ENCODE measurements around the gene POR. TPM values are rescaled to one million over a fixed set of nuclear protein-coding genes. Genes with fewer than 3 reads are reported as not detected.
A peak's percentile ranks its signal among the peaks of the same experiment; 100 is the strongest.

POR gene
- total and polyA plus RNA-seq, 5 donors from 2014 or later, result 51.3 to 68.0 (median 60.5) TPM

GRCh38 chr7:75968012-75968411, 53.1 kb downstream of the POR start:
- no peaks in the 10 kb centered on the region for H3K4me1 ChIP-seq (ENCODE audit: control insufficient read depth, insufficient read depth, low read length, poor library complexity, severe bottlenecking)
- ATAC-seq (ENCODE audit: low read depth in 2 of 2), result no peak
- DNase-seq, result no peak
- no peaks in the 10 kb centered on the region for H3K27me3 ChIP-seq (ENCODE audit: control insufficient read depth, insufficient read depth, low read length)
- Mint-ChIP-seq H3K27me3 (no peaks in the 10 kb centered on the region), H3K27ac (no peak overlapping the region), H3K9me3 (no peaks in the 10 kb centered on the region), H3K4me3 (no peak overlapping the region), H3K4me1 (peaks cover 0 to 2% (median 0%) of the 10 kb centered on the region in 4 donors), H3K36me3 (peaks cover 14% of the 10 kb centered on the region)
- no peak overlapping the region for H3K4me3 ChIP-seq (ENCODE audit: low read depth, low read length)
- peaks cover 11% of the 10 kb centered on the region for H3K36me3 ChIP-seq (ENCODE audit: control insufficient read depth, insufficient read depth, low read length)
- H3K9me3 ChIP-seq (ENCODE audit: control insufficient read depth in 2 of 2, low read length in 2 of 2), result no peaks in the 10 kb centered on the region
- no peak overlapping the region for H3K27ac ChIP-seq (ENCODE audit: insufficient read depth, low read length, poor library complexity, severe bottlenecking)

DNA sequence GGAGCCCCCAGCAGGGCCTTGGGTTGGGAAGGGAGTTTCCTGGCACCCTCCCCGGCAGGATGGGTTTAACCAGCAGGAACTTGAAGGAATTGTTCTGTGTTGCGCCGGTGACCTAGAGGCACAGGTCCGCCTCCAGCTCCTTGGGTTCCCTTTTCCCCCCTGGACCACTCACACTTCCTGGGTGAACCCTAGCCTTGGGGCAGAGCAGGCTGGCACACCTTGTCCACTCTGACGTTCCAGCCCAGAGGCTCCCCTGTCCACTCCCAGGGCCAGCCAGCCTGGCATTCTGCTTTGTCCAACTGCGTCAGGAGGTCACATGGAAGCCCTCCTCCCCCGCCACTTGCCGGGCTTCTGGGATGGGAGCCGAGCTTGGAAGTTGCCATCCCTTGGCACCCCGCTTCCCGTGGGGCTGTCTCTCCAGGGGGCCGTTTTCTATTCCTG, 53.6 kb downstream of the POR start:
- Mint-ChIP-seq H3K4me3 (no peak overlapping the region), H3K36me3 (peaks cover 10% of the 10 kb centered on the region), H3K4me1 (peaks cover 0 to 2% (median 0%) of the 10 kb centered on the region in 4 donors), H3K27me3 (no peaks in the 10 kb centered on the region), H3K9me3 (no peaks in the 10 kb centered on the region), H3K27ac (no peak overlapping the region)
- ATAC-seq (ENCODE audit: low read depth in 2 of 2) (no peak), DNase-seq (no peak)
- Histone ChIP-seq H3K4me1 (ENCODE audit: control insufficient read depth, insufficient read depth, low read length, poor library complexity, severe bottlenecking) (no peaks in the 10 kb centered on the region), H3K27me3 (ENCODE audit: control insufficient read depth, insufficient read depth, low read length) (no peaks in the 10 kb centered on the region), H3K4me3 (ENCODE audit: low read depth, low read length) (no peak overlapping the region), H3K9me3 (ENCODE audit: control insufficient read depth in 2 of 2, low read length in 2 of 2) (no peaks in the 10 kb centered on the region), H3K36me3 (ENCODE audit: control insufficient read depth, insufficient read depth, low read length) (peaks cover 11% of the 10 kb centered on the region), H3K27ac (ENCODE audit: insufficient read depth, low read length, poor library complexity, severe bottlenecking) (no peak overlapping the region)

DNA sequence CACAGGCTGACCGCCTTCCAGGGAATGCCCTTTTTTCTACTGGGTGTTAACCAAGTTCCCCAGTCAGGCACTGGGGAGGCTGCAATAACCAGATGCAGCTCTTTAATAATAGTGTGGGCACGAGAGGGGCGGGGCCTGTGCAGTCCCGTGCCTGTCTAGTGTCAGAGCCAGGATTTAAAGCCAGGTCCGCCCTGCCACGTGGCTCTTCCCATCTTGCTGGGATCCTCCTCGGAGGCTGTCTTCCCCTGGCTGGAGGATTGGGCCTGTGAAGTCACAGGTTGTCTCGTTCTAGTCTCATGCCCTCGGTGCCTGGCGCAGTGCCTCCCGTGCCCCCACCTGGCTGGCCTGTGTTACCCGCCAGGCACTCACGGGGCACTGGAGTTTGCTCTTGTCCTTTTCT, 54.2 kb downstream of the POR start:
- Histone ChIP-seq H3K27me3 (ENCODE audit: control insufficient read depth, insufficient read depth, low read length) (no peaks in the 10 kb centered on the region), H3K27ac (ENCODE audit: insufficient read depth, low read length, poor library complexity, severe bottlenecking) (no peak overlapping the region), H3K4me3 (ENCODE audit: low read depth, low read length) (no peak overlapping the region), H3K36me3 (ENCODE audit: control insufficient read depth, insufficient read depth, low read length) (peaks cover 11% of the 10 kb centered on the region), H3K9me3 (ENCODE audit: control insufficient read depth in 2 of 2, low read length in 2 of 2) (no peaks in the 10 kb centered on the region), H3K4me1 (ENCODE audit: control insufficient read depth, insufficient read depth, low read length, poor library complexity, severe bottlenecking) (no peaks in the 10 kb centered on the region)
- ATAC-seq (ENCODE audit: low read depth in 2 of 2) (no peak), DNase-seq (no peak)
- Mint-ChIP-seq H3K9me3 (no peaks in the 10 kb centered on the region), H3K4me1 (peaks cover 0 to 4% (median 0%) of the 10 kb centered on the region in 4 donors), H3K27me3 (no peaks in the 10 kb centered on the region), H3K36me3 (peaks cover 15% of the 10 kb centered on the region), H3K27ac (no peak overlapping the region), H3K4me3 (no peak overlapping the region)

- peaks cover 0 to 5% (median 0%) of the 10 kb centered on the region in 4 donors for H3K4me1 Mint-ChIP-seq
- ATAC-seq (ENCODE audit: low read depth in 2 of 2), result no peak
- Histone ChIP-seq H3K9me3 (ENCODE audit: control insufficient read depth in 2 of 2, low read length in 2 of 2) (no peaks in the 10 kb centered on the region), H3K27me3 (ENCODE audit: control insufficient read depth, insufficient read depth, low read length) (no peaks in the 10 kb centered on the region), H3K27ac (ENCODE audit: insufficient read depth, low read length, poor library complexity, severe bottlenecking) (no peak overlapping the region), H3K4me1 (ENCODE audit: control insufficient read depth, insufficient read depth, low read length, poor library complexity, severe bottlenecking) (no peaks in the 10 kb centered on the region), H3K4me3 (ENCODE audit: low read depth, low read length) (no peak overlapping the region), H3K36me3 (ENCODE audit: control insufficient read depth, insufficient read depth, low read length) (peaks cover 11% of the 10 kb centered on the region)
- peak overlapping the region in 1 of 3 donors; percentile 62 for H3K27ac Mint-ChIP-seq
- peaks cover 19% of the 10 kb centered on the region for H3K36me3 Mint-ChIP-seq
- no peaks in the 10 kb centered on the region for H3K9me3 Mint-ChIP-seq
- no peaks in the 10 kb centered on the region for H3K27me3 Mint-ChIP-seq
- H3K4me3 Mint-ChIP-seq, result peak overlapping the region in 1 of 4 donors; percentile 38
- DNase-seq, result no peak
Observed at GRCh38 chr7:75969704-75970498, 54.9 kb downstream of the POR start.

- Mint-ChIP-seq H3K36me3 (peaks cover 19% of the 10 kb centered on the region), H3K27ac (peak overlapping the region in 2 of 3 donors; percentile 25 to 74), H3K9me3 (no peaks in the 10 kb centered on the region), H3K27me3 (no peaks in the 10 kb centered on the region), H3K4me3 (no peak overlapping the region), H3K4me1 (peaks cover 0 to 3% (median 0%) of the 10 kb centered on the region in 4 donors)
- H3K27ac ChIP-seq (ENCODE audit: insufficient read depth, low read length, poor library complexity, severe bottlenecking), result no peak overlapping the region
- H3K4me1 ChIP-seq (ENCODE audit: control insufficient read depth, insufficient read depth, low read length, poor library complexity, severe bottlenecking), result no peaks in the 10 kb centered on the region
- DNase-seq (no peak), ATAC-seq (ENCODE audit: low read depth in 2 of 2) (no peak)
- no peaks in the 10 kb centered on the region for H3K27me3 ChIP-seq (ENCODE audit: control insufficient read depth, insufficient read depth, low read length)
- H3K9me3 ChIP-seq (ENCODE audit: control insufficient read depth in 2 of 2, low read length in 2 of 2), result no peaks in the 10 kb centered on the region
- peaks cover 16% of the 10 kb centered on the region for H3K36me3 ChIP-seq (ENCODE audit: control insufficient read depth, insufficient read depth, low read length)
- no peak overlapping the region for H3K4me3 ChIP-seq (ENCODE audit: low read depth, low read length)
Observed at GRCh38 chr7:75971309-75971960, 56.5 kb downstream of the POR start.

DNA sequence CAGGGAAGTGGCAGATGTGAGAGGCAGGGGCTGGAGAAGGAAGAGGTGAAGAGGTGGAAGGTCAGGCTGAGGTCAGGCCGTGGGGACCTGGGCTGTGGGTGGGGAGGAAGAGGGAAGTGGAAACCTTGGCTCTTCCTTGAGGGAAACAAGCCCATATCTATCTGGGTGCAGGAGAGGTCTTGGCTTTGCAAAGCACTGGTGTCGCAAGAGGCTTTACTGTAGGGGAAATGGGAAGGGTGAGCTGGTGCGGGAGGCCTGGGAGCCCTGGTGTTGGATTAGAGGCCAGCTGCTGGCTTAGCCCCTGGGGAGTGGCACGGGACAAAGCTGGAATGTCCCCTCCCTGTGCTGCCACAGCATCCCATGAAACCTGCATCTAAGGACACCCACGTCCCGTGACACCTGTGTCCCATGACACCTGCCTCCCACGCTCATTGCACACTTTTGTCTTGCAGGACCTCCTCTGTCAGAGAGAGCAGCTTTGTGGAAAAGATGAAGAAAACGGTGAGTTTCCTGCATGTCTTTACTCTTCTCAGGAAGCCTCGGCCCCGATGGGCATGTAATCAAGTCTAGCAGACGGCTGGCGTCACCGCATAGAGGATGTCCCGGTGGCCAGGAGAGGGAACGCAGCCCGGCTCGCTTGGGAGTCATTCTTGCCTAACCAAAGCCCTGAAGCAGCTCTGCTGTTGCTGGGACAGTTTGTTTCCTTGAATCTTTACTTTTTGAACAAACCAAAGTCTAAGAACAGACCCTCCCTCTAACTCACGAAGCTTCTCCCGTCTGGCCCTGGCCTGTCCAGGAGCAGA, 57.2 kb downstream of the POR start:
- Mint-ChIP-seq H3K27me3 (no peaks in the 10 kb centered on the region), H3K4me1 (peaks cover 0 to 3% (median 0%) of the 10 kb centered on the region in 4 donors), H3K36me3 (peaks cover 19% of the 10 kb centered on the region), H3K9me3 (no peaks in the 10 kb centered on the region), H3K4me3 (no peak overlapping the region), H3K27ac (peak overlapping the region; percentile 25 to 74 (median 63))
- DNase-seq (no peak), ATAC-seq (ENCODE audit: low read depth in 2 of 2) (no peak)
- H3K4me1 ChIP-seq (ENCODE audit: control insufficient read depth, insufficient read depth, low read length, poor library complexity, severe bottlenecking), result no peaks in the 10 kb centered on the region
- H3K36me3 ChIP-seq (ENCODE audit: control insufficient read depth, insufficient read depth, low read length), result peaks cover 16% of the 10 kb centered on the region
- no peaks in the 10 kb centered on the region for H3K27me3 ChIP-seq (ENCODE audit: control insufficient read depth, insufficient read depth, low read length)
- no peak overlapping the region for H3K27ac ChIP-seq (ENCODE audit: insufficient read depth, low read length, poor library complexity, severe bottlenecking)
- H3K4me3 ChIP-seq (ENCODE audit: low read depth, low read length), result no peak overlapping the region
- H3K9me3 ChIP-seq (ENCODE audit: control insufficient read depth in 2 of 2, low read length in 2 of 2), result no peaks in the 10 kb centered on the region

- no peak overlapping the region for H3K4me3 Mint-ChIP-seq
- H3K27me3 Mint-ChIP-seq, result no peaks in the 10 kb centered on the region
- H3K4me3 ChIP-seq (ENCODE audit: low read depth, low read length), result no peak overlapping the region
- peaks cover 13% of the 10 kb centered on the region for H3K36me3 Mint-ChIP-seq
- no peaks in the 10 kb centered on the region for H3K9me3 ChIP-seq (ENCODE audit: control insufficient read depth in 2 of 2, low read length in 2 of 2)
- H3K27ac Mint-ChIP-seq, result peak overlapping the region in 1 of 3 donors; percentile 52
- H3K4me1 Mint-ChIP-seq, result peaks cover 0 to 3% (median 0%) of the 10 kb centered on the region in 4 donors
- H3K27me3 ChIP-seq (ENCODE audit: control insufficient read depth, insufficient read depth, low read length), result no peaks in the 10 kb centered on the region
- no peaks in the 10 kb centered on the region for H3K9me3 Mint-ChIP-seq
- DNase-seq (no peak), ATAC-seq (ENCODE audit: low read depth in 2 of 2) (no peak)
- H3K36me3 ChIP-seq (ENCODE audit: control insufficient read depth, insufficient read depth, low read length), result peaks cover 16% of the 10 kb centered on the region
- H3K27ac ChIP-seq (ENCODE audit: insufficient read depth, low read length, poor library complexity, severe bottlenecking), result no peak overlapping the region
- H3K4me1 ChIP-seq (ENCODE audit: control insufficient read depth, insufficient read depth, low read length, poor library complexity, severe bottlenecking), result no peaks in the 10 kb centered on the region
Observed at GRCh38 chr7:75977743-75978142, 62.8 kb downstream of the POR start.
